Suprapubic skin (tissue), 4 donors: ENCODE measurements around the gene TNFSF11. TPM values are rescaled to one million over a fixed set of nuclear protein-coding genes. Genes with fewer than 3 reads are reported as not detected.

Experiments used
- DNase-seq, 2 donors: peaks; one replicate each; pipeline ENCODE4 v3.0.0-alpha.2; 2019; ENCODE audit warnings: low spot score in 2 of 2
- H3K27ac ChIP-seq: fragments of 200-600 bp; sonication (generic); one replicate; pipeline ENCODE4 v1.5.1; 2019
- H3K27me3 ChIP-seq: fragments of 200-600 bp; sonication (generic); one replicate; pipeline ENCODE4 v1.5.1; 2019
- H3K36me3 ChIP-seq: fragments of 200-600 bp; sonication (generic); one replicate; pipeline ENCODE4 v1.5.1; 2019
- H3K4me1 ChIP-seq: fragments of 200-600 bp; sonication (generic); one replicate; pipeline ENCODE4 v1.5.1; 2019
- H3K4me3 ChIP-seq: fragments of 200-600 bp; sonication (generic); one replicate; pipeline ENCODE4 v1.5.1; 2019; ENCODE audit warnings: mild to moderate bottlenecking
- H3K9me3 ChIP-seq: fragments of 200-600 bp; sonication (generic); one replicate; pipeline ENCODE4 v1.5.1; 2019
- EP300 ChIP-seq: sonication (generic); formaldehyde crosslinking; IDR thresholded peaks from one replicate; pipeline ENCODE4 v1.6.1; 2017; ENCODE audit warnings: antibody characterized with exemption
- POLR2A ChIP-seq, 2 donors: fragments of 450-650 bp; IDR thresholded peaks; one replicate each; pipeline ENCODE4 v1.6.1; 2017; ENCODE audit warnings: antibody characterized with exemption in 2 of 2, mild to moderate bottlenecking in 2 of 2, moderate library complexity in 2 of 2
- POLR2AphosphoS5 ChIP-seq, 3 donors: sonication (generic); formaldehyde crosslinking; IDR thresholded peaks; one replicate each; pipeline ENCODE4 v1.6.1; 2017; ENCODE audit warnings: antibody characterized with exemption in 3 of 3
- WGBS: methylation state at CpG from one replicate; pipeline ENCODE4 v1.1.5; 2018; 5-methylcytosine and 5-hydroxymethylcytosine counted together
- total RNA-seq, 4 donors: library from RNA; depleted of rRNA; stranded (reverse); fragments of >200 nt; gene quantifications; one replicate each; pipeline ENCODE4 v1.1.0, GENCODE V29; 2016
- TF ChIP-seq, protein P1 (sequence below), 2 donors: fragments of 200-600 bp in 1 of 2; fragments of 450-650 bp in 1 of 2; sonication (generic) in 1 of 2; IDR thresholded peaks; one replicate each; pipeline ENCODE4 v1.5.1; 2016 to 2019; ENCODE audit warnings: antibody characterized with exemption in 2 of 2, mild to moderate bottlenecking in 1 of 2, moderate library complexity in 1 of 2

Gene TNFSF11
- total RNA-seq, 4 donors from 2014 or later = 0.62 TPM; not detected in 3

DNA sequence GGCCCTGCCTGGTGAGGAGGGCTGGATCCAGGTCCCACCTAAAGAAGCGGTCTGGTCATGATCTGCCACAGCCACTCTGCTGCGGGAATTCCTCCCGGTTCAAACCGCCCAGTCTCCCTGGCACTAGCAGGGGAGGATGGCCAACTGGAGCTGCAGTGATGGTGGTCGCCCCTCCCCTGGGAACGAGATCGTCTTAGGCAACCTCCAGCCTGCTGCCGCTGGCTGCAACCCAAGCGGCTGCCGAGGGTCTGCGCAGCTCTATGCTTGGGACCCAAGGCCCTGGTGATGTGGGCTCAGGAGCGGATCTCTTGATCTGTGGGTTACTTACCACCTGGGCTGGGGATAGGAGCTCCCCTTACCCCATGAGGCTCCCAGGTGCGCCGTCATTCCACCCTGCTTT is 69.1 kb downstream of the TNFSF11 start:
- TF ChIP-seq POLR2A (IDR thresholded peaks at IDR 0.05) (no peak), POLR2AphosphoS5 (IDR thresholded peaks at IDR 0.05) (no peak), EP300 (no peak)
- TF ChIP-seq, protein P1, sequence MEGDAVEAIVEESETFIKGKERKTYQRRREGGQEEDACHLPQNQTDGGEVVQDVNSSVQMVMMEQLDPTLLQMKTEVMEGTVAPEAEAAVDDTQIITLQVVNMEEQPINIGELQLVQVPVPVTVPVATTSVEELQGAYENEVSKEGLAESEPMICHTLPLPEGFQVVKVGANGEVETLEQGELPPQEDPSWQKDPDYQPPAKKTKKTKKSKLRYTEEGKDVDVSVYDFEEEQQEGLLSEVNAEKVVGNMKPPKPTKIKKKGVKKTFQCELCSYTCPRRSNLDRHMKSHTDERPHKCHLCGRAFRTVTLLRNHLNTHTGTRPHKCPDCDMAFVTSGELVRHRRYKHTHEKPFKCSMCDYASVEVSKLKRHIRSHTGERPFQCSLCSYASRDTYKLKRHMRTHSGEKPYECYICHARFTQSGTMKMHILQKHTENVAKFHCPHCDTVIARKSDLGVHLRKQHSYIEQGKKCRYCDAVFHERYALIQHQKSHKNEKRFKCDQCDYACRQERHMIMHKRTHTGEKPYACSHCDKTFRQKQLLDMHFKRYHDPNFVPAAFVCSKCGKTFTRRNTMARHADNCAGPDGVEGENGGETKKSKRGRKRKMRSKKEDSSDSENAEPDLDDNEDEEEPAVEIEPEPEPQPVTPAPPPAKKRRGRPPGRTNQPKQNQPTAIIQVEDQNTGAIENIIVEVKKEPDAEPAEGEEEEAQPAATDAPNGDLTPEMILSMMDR (IDR thresholded peaks at IDR 0.05) = no peak
- Histone ChIP-seq H3K9me3 (no peaks in the 10 kb centered on the region), H3K36me3 (no peaks in the 10 kb centered on the region), H3K4me1 (no peaks in the 10 kb centered on the region), H3K27me3 (no peaks in the 10 kb centered on the region), H3K27ac (no peak overlapping the region), H3K4me3 (no peak overlapping the region)
- no peak for DNase-seq
- WGBS = 94% methylated on average over 8 of the region's 14 CpGs

DNA sequence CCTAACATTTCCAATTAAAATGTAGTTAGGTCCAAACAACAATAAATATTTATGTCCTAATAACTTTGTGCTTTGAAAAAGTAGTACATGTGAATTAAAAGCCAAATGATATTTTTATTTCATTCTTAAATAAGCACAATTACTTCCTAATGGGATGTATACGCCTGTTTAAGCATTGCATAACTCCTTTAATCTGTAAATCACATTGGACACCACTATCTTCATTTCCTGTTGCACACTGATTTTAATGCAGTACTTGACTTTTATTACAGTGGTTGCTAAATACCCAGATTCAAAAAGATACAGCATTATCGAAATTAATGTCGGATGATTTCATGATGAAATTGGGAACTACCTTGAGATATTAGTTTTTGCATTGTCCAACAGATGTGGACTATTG is 70.9 kb downstream of the TNFSF11 start:
- Histone ChIP-seq H3K27ac (no peak overlapping the region), H3K9me3 (no peaks in the 10 kb centered on the region), H3K36me3 (no peaks in the 10 kb centered on the region), H3K4me3 (no peak overlapping the region), H3K27me3 (no peaks in the 10 kb centered on the region), H3K4me1 (no peaks in the 10 kb centered on the region)
- WGBS = 79% methylated on average over 3 of the region's 3 CpGs
- DNase-seq = no peak
- TF ChIP-seq EP300 (no peak), POLR2AphosphoS5 (IDR thresholded peaks at IDR 0.05) (no peak), POLR2A (IDR thresholded peaks at IDR 0.05) (no peak)
- TF ChIP-seq, protein P1 (IDR thresholded peaks at IDR 0.05) = no peak

DNA sequence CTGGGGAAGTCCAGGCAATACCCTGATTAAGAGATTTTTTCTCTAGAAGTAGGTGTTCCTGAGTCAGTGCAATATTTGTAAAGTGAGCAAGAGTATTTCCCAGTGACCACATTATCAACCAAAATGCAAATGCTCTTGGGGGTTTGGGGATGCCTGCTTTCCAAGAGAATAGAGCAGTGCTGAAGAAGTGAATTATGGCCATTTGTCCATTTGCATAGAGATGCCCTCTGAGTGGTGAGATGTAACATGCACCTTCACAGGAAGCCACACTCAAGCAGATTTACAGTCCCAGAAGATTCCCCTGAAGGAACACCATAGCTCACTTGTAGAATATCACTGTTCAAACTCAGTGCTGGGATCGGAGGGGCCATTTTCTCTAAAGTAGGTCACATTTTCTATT is 71.8 kb downstream of the TNFSF11 start:
- no peaks in the 10 kb centered on the region for H3K27me3 ChIP-seq
- no peaks in the 10 kb centered on the region for H3K9me3 ChIP-seq
- H3K4me1 ChIP-seq = no peaks in the 10 kb centered on the region
- H3K36me3 ChIP-seq = no peaks in the 10 kb centered on the region
- no peak overlapping the region for H3K27ac ChIP-seq
- TF ChIP-seq POLR2AphosphoS5 (IDR thresholded peaks at IDR 0.05) (no peak), EP300 (no peak), POLR2A (IDR thresholded peaks at IDR 0.05) (no peak)
- TF ChIP-seq, protein P1 (IDR thresholded peaks at IDR 0.05) = no peak
- no peak for DNase-seq
- WGBS = 100% methylated on average over 1 of the region's 1 CpG
- no peak overlapping the region for H3K4me3 ChIP-seq

DNA sequence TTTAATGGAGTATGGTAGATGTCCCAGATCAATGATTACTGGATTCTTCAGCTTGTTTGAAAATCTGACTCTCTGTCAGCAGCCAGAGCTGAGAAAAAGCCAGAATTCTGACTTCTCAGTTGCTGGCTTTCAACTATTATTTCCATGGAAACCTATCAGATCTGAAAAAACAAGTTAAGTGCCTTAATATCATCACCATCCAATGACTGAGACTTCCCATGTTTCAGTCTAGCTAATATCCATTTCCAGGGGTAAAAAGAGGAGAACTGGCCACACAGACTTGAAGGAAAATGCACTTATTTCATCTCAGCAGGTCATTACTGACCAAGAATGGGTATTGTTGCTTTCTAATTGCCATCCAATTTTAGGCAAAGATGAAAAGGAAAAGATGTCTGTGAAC is 75.2 kb downstream of the TNFSF11 start:
- H3K4me1 ChIP-seq = no peaks in the 10 kb centered on the region

DNA sequence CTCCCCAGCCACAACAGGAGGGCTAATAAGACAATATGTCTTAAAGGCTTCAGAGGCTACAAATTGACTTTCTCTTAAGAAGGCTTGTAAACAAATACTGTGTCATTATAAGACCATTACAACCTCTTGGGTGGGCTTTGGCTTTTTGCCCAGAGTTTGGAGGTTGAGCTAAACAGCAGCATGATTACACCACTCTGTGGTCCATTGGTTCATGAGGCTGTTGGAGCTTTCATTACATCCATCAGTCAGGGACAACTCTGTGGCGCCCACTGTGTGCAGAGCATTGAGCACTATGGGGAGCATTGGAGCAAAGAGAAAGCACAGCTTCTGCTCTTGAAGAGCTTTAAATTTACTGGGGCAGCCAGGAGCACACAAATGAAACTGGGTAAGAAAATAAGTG is 75.9 kb downstream of the TNFSF11 start:
- Histone ChIP-seq H3K4me3 (no peak overlapping the region), H3K36me3 (no peaks in the 10 kb centered on the region), H3K27ac (no peak overlapping the region), H3K9me3 (no peaks in the 10 kb centered on the region), H3K4me1 (no peaks in the 10 kb centered on the region), H3K27me3 (no peaks in the 10 kb centered on the region)
- DNase-seq = no peak
- 100% methylated on average over 1 of the region's 1 CpG for WGBS
- no peak for TF ChIP-seq EP300
- TF ChIP-seq, protein P1 (IDR thresholded peaks at IDR 0.05) = no peak
- TF ChIP-seq POLR2A (IDR thresholded peaks at IDR 0.05) = no peak
- TF ChIP-seq POLR2AphosphoS5 (IDR thresholded peaks at IDR 0.05) = no peak

More for the DNA sequence above, 75.2 kb downstream of the TNFSF11 start:
- no peak for DNase-seq
- TF ChIP-seq POLR2A (IDR thresholded peaks at IDR 0.05) (no peak), POLR2AphosphoS5 (IDR thresholded peaks at IDR 0.05) (no peak), EP300 (no peak)
- TF ChIP-seq, protein P1 (IDR thresholded peaks at IDR 0.05) = no peak
- H3K4me3 ChIP-seq = no peak overlapping the region
- H3K9me3 ChIP-seq = no peaks in the 10 kb centered on the region
- H3K27ac ChIP-seq = no peak overlapping the region
- no peaks in the 10 kb centered on the region for H3K27me3 ChIP-seq
- no peaks in the 10 kb centered on the region for H3K36me3 ChIP-seq
